Esophagus squamous epithelium (tissue), 5 donors: ENCODE results near the gene ANO4. TPM values are rescaled to one million over a fixed set of nuclear protein-coding genes. Genes with fewer than 3 reads are reported as not detected.

Experiments used
- DNase-seq: peaks from one replicate; lab custom pipeline; 2025; lab: John Stamatoyannopoulos, UW
- H3K27ac ChIP-seq, 4 donors: fragments of 200-600 bp; sonication (generic); one replicate each; pipeline ENCODE4 v1.5.1; 2016 to 2019; ENCODE audit warnings: mild to moderate bottlenecking in 1 of 4
- H3K27me3 ChIP-seq, 4 donors: fragments of 200-600 bp; sonication (generic); 1 replicate in 3 of 4; 2 replicates in 1 of 4; pipeline versions ENCODE4 v1.5.1 to v1.6.0; 2017 to 2021; ENCODE audit warnings: antibody characterized with exemption in 1 of 4
- H3K36me3 ChIP-seq, 3 donors: fragments of 200-600 bp; sonication (generic); one replicate each; pipeline ENCODE4 v1.5.1; 2016 to 2019
- H3K4me1 ChIP-seq, 3 donors: fragments of 200-600 bp; sonication (generic); one replicate each; pipeline ENCODE4 v1.5.1; 2017 to 2019
- H3K4me3 ChIP-seq, 4 donors: fragments of 200-600 bp; sonication (generic); 1 replicate in 3 of 4; 2 replicates in 1 of 4; pipeline ENCODE4 v1.5.1; 2016 to 2019; ENCODE audit warnings: mild to moderate bottlenecking in 2 of 4, moderate library complexity in 1 of 4
- H3K9me3 ChIP-seq, 3 donors: fragments of 200-600 bp; sonication (generic); one replicate each; pipeline ENCODE4 v1.5.1; 2016 to 2019
- CTCF ChIP-seq, 6 experiments: fragments of 450-650 bp in 4 of 6; fragments of 200-600 bp in 2 of 6; sonication (generic) in 2 of 6; IDR thresholded peaks; one replicate each; pipeline ENCODE4 v1.5.1; 2016 to 2019; ENCODE audit warnings: antibody characterized with exemption in 6 of 6, mild to moderate bottlenecking in 4 of 6, moderate library complexity in 4 of 6
- POLR2A ChIP-seq, 4 donors: fragments of 450-650 bp; IDR thresholded peaks; one replicate each; pipeline ENCODE4 v1.6.1; 2017; ENCODE audit warnings: antibody characterized with exemption in 4 of 4, mild to moderate bottlenecking in 4 of 4, moderate library complexity in 3 of 4
- WGBS, 2 donors: methylation state at CpG; one replicate each; pipeline ENCODE4 v1.1.5; 2018; 5-methylcytosine and 5-hydroxymethylcytosine counted together
- intact Hi-C: fragments of 100-400 bp; cut with DNase I; formaldehyde crosslinking; loops from one replicate; pipeline ENCODE4 v1.15.0; 2022
- total RNA-seq, 4 donors: library from RNA; depleted of rRNA; stranded (reverse); fragments of >200 nt; gene quantifications; one replicate each; pipeline ENCODE4 v1.1.0, GENCODE V29; 2016
- donor health status: DM: yes; HTN: yes; CAD: no.

ANO4 gene
- total RNA-seq, 4 donors from 2014 or later, result 0.09 TPM; not detected in 3

DNA sequence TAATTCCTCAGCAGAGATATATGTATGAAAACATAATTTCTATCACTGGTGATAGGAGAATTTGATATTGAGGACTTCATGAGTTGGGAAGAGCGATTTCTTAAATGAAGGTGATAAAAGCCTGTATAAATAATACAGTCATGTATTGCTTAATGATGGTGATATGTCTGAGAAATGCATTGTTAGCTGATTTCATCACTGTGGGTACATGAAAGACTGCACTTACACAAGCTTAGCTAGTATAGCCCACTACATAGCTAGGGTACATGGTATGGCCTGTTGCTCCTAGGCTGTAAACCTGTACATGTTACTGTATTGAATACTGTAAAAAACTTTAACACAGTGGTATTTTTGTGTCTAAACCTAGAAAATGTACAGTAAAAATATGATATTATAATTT lies 63.4 kb downstream of the ANO4 start:
- 73 to 80% methylated on average over 1 of the region's 1 CpG for WGBS, 2 donors
- Histone ChIP-seq H3K4me1 (peaks cover 0 to 6% (median 0%) of the 10 kb centered on the region in 3 donors), H3K9me3 (no peaks in the 10 kb centered on the region), H3K4me3 (no peak overlapping the region), H3K36me3 (no peaks in the 10 kb centered on the region), H3K27ac (no peak overlapping the region), H3K27me3 (peaks cover 0 to 20% (median 0%) of the 10 kb centered on the region in 4 donors)
- DNase-seq, result no peak
- no peak for TF ChIP-seq POLR2A (IDR thresholded peaks at IDR 0.05)
- no peak for TF ChIP-seq CTCF (IDR thresholded peaks at IDR 0.05)
- intact Hi-C loops, result no loop called here

DNA sequence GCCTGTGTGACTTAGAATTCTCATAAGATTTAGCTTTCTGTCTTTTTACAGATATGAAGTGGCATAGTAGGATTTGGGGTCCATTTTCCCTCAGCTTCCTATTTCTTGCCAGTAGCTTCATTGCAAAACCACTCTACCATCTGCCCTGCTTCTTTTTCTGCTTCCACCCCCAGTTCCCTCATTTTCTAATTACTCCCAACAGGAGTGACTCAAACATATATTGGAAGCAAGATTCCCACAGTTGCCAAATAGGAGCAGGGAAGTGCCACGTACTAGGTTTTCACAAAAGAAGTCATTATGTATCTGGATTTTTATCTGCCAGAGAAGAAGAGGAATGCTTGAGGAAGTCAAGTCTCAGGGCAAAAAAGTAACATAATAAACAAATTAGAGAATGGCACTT lies 64.1 kb downstream of the ANO4 start:
- Histone ChIP-seq H3K27ac (no peak overlapping the region), H3K27me3 (peaks cover 0 to 20% (median 0%) of the 10 kb centered on the region in 4 donors), H3K9me3 (no peaks in the 10 kb centered on the region), H3K4me1 (peaks cover 0 to 6% (median 0%) of the 10 kb centered on the region in 3 donors), H3K36me3 (no peaks in the 10 kb centered on the region), H3K4me3 (no peak overlapping the region)
- TF ChIP-seq CTCF (IDR thresholded peaks at IDR 0.05) (no peak), POLR2A (IDR thresholded peaks at IDR 0.05) (no peak)
- no peak for DNase-seq
- intact Hi-C loops, result no loop called here
- WGBS, 2 donors, result 10 to 28% methylated on average over 1 of the region's 1 CpG

- H3K4me1 ChIP-seq, result peaks cover 0 to 6% (median 0%) of the 10 kb centered on the region in 3 donors
- DNase-seq, result no peak
- 78 to 82% methylated on average over 5 of the region's 5 CpGs for WGBS, 2 donors
- H3K27me3 ChIP-seq, result peaks cover 0 to 20% (median 0%) of the 10 kb centered on the region in 4 donors
- H3K36me3 ChIP-seq, result no peaks in the 10 kb centered on the region
- H3K9me3 ChIP-seq, result no peaks in the 10 kb centered on the region
- intact Hi-C loops, result no loop called here
- TF ChIP-seq CTCF (IDR thresholded peaks at IDR 0.05), result no peak
- no peak overlapping the region for H3K4me3 ChIP-seq
- no peak overlapping the region for H3K27ac ChIP-seq
Observed at GRCh38 chr12:100859063-100859627, 64.6 kb downstream of the ANO4 start.

GRCh38 chr12:100860611-100861010 lies 66.0 kb downstream of the ANO4 start:
- no peak for DNase-seq
- no peaks in the 10 kb centered on the region for H3K36me3 ChIP-seq
- no peak overlapping the region for H3K27ac ChIP-seq
- no peak overlapping the region for H3K4me3 ChIP-seq
- H3K27me3 ChIP-seq, result peaks cover 0 to 13% (median 0%) of the 10 kb centered on the region in 4 donors
- intact Hi-C loops, result no loop called here
- peaks cover 0 to 6% (median 0%) of the 10 kb centered on the region in 3 donors for H3K4me1 ChIP-seq
- TF ChIP-seq CTCF (IDR thresholded peaks at IDR 0.05) (no peak), POLR2A (IDR thresholded peaks at IDR 0.05) (no peak)
- WGBS, 2 donors, result 22 to 62% methylated on average over 8 of the region's 8 CpGs
- H3K9me3 ChIP-seq, result no peaks in the 10 kb centered on the region

- intact Hi-C loops, result no loop called here
- no peaks in the 10 kb centered on the region for H3K36me3 ChIP-seq
- peaks cover 0 to 6% (median 0%) of the 10 kb centered on the region in 3 donors for H3K4me1 ChIP-seq
- 55 to 64% methylated on average over 4 of the region's 4 CpGs for WGBS, 2 donors
- H3K27ac ChIP-seq, result no peak overlapping the region
- no peak overlapping the region for H3K4me3 ChIP-seq
- no peak for DNase-seq
- no peaks in the 10 kb centered on the region for H3K27me3 ChIP-seq
- H3K9me3 ChIP-seq, result no peaks in the 10 kb centered on the region
- no peak for TF ChIP-seq CTCF (IDR thresholded peaks at IDR 0.05)
- TF ChIP-seq POLR2A (IDR thresholded peaks at IDR 0.05), result no peak
Observed at GRCh38 chr12:100862676-100863075, 68.1 kb downstream of the ANO4 start.
